GM10847 (cell line): ENCODE measurements around the gene LRRC32.

Experiments used
- POLR2A ChIP-seq: IDR thresholded peaks from 2 replicates; pipeline ENCODE4 v1.6.1; 2011; ENCODE audit not compliant: insufficient read length; ENCODE audit errors: extremely low read depth

LRRC32 gene

DNA sequence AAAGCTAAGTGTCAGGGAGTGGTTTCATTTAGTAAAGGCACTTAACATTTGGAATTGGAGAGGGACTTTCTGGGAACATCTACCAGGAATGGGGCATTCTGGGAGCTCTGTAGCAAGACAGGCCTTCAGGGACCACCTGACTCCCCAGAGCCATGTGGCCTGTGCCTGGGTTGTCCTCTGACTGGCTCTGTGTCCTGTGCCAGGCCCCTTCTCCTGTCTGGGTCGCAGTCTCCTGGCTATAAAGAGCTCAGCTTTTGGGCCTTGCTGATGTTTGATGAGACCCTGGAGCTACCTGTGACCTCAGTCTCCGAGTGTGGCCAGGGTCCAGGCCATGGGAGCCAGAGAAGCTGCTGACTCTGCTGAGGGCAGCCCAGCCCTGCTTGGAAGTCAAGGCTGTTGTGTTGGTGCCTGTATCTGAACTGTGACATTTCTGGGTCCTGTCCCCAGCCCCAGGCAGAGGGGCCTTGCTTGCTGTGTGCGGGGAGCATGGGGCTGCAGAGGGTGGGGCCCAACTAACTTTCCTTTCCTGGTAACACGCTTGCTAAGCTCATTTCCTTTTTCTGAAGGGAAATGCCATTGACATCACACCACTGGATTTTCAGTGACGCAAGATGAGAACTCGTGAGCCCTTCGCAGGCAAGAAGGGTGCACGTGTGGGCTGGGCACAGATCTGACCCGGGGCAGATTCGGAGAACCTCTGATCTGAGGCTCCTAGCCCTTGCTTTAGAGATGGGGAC lies 41.3 kb downstream of the LRRC32 start:
- TF ChIP-seq POLR2A: no peak

DNA sequence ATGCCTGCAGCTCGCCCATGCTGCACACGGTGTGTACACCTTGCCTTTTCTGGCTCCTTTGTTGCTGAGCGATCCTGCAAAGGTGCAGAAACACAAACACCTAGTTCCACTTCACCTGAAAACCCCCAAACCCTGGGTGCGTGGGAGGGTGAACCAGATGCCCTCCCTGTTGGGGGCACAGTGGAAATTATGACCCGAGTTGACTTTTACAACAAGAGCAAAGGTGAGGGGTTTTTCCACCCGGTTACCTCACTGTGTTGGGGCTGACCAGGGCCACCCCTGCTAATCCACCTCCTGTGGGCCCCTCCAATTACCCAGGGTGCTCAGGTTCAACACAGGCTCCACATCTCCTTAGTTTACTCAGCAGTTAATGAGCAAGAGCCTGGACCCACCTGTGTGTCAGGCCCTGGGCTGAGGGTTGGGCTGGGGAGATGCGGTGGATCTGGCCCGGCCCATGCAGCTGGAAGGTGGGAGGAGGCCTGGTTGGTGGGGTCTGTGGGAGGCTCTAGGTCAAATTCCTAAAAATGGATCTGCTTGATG lies 42.1 kb downstream of the LRRC32 start:
- TF ChIP-seq POLR2A: no peak

DNA sequence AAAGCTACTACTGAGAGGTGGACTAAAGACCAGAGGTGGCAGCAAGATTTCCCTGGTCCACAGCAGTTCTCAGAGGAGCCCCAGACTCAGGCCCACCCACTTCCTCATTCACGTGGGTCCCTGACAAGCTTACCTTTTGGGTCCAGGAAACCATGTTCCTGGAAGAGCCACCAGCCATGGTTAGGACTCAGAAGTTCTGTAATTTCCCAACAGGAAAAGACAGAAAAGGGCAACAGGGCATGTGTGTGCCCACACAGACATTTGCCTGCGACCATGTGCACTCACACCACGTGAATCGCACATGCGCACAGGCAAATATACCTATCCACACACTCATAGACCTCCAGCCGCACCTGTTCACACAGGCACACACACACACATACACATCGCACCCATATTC lies 42.9 kb downstream of the LRRC32 start:
- TF ChIP-seq POLR2A: no peak

DNA sequence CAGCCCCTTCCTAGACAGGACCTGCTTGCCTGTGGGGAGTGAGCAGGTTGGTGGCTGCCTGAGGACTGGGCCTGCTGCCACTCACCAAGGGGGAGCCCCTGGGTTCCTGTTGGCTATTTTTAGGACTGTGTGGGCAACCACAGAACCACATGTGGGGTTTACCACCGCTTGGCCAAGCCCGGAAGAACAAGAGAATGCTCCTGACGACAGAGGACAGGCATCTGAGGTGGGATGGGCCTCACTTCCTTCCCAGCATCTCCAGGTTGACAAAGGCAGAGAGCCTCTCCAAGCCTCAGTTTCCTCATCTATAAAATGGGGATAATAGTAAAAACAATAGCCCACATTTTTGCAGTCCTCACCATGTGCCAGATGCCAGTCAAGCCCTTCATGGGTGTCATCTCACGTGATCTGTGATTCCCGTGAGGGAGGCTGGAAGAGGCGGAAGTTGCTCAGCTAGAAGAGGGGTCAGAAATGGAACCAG lies 43.6 kb downstream of the LRRC32 start:
- TF ChIP-seq POLR2A: no peak

DNA sequence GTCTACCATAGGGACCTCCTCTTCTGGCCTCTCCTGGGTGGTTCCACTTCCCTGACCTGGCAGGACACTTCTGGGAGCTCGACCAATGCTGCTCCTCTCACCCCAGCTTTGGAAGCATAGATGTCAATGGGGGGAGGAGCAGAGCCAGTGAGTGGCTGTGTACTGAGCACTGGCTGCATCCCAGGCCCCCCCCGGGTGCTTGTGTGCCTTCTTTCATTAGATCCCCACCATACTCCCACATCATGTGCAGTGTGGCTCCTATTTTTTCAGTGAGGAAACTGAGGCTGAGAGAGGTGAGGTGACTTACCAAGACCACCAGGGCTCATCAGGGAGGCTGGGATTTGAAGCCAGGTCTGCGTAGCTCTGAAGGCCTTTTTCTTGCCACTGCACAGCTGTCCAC lies 44.3 kb downstream of the LRRC32 start:
- TF ChIP-seq POLR2A: no peak

GRCh38 chr11:76625472-76626186 lies 44.9 kb downstream of the LRRC32 start:
- no peak for TF ChIP-seq POLR2A

DNA sequence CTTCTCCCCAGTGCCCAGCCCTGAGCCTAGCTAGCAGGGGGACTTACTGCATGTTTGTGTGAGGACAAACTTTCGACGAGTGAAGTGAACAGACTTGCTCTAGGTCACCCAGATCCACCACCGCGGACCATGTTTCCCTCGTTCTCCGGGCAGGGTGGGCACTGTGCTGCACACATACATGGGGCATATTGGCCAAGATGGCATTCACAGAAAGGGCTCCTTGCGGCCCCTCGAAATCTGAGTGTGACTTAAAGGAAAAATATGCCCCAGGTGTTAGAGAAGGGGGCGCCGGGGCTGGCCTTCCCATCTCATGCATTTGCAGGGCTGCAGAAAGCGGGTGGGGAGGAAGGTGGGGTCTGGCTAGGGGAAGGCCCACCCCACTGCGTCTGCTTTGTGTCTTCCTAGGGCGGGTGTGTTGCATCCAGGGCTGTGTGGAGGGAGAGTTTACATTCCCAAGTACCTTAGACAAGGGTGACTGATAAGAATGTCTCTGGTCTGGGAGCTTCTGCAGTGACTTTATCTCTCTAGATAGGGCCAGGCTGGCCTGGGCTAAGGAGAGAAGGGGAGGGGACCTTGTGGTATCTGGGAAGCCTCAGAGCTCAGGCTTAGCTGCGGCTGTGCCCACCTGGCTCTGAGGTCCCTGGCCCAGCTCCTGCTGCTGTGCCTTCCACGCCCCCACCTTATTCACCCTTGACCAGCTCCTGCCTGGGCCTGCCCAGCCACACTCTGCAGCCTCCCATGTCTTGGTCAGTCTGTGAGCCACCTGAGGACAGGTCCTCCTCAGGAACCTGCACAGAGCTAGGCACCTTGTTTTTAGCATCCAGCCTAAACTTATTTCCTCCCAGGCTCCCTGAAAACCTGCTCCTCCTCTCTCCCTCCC lies 45.8 kb downstream of the LRRC32 start:
- no peak for TF ChIP-seq POLR2A

GRCh38 chr11:76623884-76624419 lies 46.6 kb downstream of the LRRC32 start:
- TF ChIP-seq POLR2A: no peak

- no peak for TF ChIP-seq POLR2A
Measured at GRCh38 chr11:76623171-76623883, 47.2 kb downstream of the LRRC32 start.

GRCh38 chr11:76622493-76623094 lies 48.0 kb downstream of the LRRC32 start:
- TF ChIP-seq POLR2A: no peak

DNA sequence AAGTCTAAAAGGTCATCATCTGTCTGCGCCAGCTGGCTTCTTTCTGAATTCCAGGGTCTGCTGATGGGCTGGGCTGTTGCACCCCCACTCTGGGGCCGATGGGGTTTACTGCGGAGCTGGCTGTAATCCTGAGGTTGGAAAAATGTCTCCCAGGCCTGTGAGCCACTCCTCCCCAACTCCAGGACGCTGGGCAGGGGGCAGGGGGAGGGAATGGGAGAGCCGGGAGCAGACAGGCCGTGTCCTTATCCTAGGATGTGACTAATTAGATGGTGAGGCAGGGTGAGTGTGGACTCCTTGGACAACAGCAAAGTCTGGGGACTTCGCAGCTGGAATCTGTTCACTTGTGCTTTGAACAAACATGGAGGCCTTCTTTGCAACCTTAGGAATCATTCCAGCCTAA lies 48.7 kb downstream of the LRRC32 start:
- TF ChIP-seq POLR2A: no peak

- TF ChIP-seq POLR2A: no peak
Measured at GRCh38 chr11:76621466-76621865, 49.1 kb downstream of the LRRC32 start.

GRCh38 chr11:76620489-76620888 lies 50.1 kb downstream of the LRRC32 start:
- no peak for TF ChIP-seq POLR2A
